ENCODE results near the gene CCDC192. TPM values are rescaled to one million over a fixed set of nuclear protein-coding genes. Genes with fewer than 3 reads are reported as not detected.

CCDC192 gene
- total RNA-seq, 4 donors from 2014 or later = 0.70 to 3.1 (median 2.0) TPM; not detected in 1

DNA sequence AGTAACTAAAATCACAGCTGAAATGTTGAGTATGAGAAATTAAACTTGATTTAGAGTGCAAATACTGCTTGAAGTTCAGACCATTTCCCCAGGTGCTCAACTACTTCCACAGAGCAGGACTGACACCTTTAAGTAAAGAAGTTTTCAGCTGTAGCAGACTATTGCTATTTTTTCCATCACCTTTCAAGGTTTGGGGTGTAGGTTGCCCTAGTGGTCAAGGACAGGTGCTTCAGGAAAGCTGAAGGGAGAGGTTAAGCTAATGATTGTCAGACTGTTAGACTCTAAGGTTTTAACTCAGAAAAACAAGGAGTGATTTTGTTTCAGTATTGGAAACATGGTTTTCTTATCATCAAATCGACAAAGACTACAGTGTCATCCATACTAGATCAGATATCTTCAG, 162.1 kb downstream of the CCDC192 start:
- H3K4me1 ChIP-seq = peaks cover 9% of the 10 kb centered on the region
- no peak for TF ChIP-seq POLR2A (IDR thresholded peaks at IDR 0.05)
- no peak for TF ChIP-seq EP300 (IDR thresholded peaks at IDR 0.05)
- TF ChIP-seq, protein P1, sequence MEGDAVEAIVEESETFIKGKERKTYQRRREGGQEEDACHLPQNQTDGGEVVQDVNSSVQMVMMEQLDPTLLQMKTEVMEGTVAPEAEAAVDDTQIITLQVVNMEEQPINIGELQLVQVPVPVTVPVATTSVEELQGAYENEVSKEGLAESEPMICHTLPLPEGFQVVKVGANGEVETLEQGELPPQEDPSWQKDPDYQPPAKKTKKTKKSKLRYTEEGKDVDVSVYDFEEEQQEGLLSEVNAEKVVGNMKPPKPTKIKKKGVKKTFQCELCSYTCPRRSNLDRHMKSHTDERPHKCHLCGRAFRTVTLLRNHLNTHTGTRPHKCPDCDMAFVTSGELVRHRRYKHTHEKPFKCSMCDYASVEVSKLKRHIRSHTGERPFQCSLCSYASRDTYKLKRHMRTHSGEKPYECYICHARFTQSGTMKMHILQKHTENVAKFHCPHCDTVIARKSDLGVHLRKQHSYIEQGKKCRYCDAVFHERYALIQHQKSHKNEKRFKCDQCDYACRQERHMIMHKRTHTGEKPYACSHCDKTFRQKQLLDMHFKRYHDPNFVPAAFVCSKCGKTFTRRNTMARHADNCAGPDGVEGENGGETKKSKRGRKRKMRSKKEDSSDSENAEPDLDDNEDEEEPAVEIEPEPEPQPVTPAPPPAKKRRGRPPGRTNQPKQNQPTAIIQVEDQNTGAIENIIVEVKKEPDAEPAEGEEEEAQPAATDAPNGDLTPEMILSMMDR (IDR thresholded peaks at IDR 0.05) = no peak
- no peak for TF ChIP-seq POLR2AphosphoS5 (IDR thresholded peaks at IDR 0.05)
- no peaks in the 10 kb centered on the region for H3K27me3 ChIP-seq
- 74% methylated on average over 1 of the region's 1 CpG for WGBS
- no peaks in the 10 kb centered on the region for H3K36me3 ChIP-seq
- no peak overlapping the region for H3K4me3 ChIP-seq
- H3K27ac ChIP-seq = no peak overlapping the region
- no peaks in the 10 kb centered on the region for H3K9me3 ChIP-seq
- DNase-seq (ENCODE audit: low spot score in 2 of 2) = no peak

DNA sequence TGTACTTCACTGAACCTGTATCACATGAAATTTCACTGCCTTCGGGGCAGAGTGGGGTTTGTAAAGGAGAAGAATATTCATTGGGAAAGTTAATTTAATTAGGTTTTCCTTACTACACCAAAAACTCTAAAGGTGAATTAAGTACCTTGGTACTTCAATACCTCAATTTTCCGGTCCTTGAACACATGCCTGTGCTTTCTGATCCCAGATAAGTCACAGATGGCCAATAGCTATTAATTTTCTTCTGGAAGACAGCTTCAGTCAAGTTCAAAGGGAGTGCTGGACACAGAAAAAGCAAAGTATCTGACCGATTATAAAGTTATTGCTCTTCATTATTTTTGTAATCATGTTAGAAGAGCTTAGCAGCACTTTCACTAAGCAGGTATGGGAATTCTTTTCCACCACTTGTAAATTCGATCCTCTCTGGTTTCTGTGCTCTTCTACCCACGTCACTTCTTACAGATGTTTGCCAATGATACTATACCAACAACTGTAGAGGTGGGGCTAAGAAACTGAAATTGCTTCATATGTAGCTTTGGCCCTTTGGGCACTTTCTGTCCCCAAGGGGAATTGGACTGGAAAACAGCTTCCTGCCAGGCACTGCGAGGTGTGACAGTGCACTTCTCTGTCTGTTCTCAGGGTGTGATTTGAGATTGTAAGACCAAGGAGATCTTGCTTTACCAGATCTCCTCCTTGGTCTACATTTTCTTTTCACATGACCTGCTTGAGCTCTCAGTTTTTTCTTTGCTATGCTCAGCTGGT, 164.0 kb downstream of the CCDC192 start:
- no peaks in the 10 kb centered on the region for H3K27me3 ChIP-seq
- TF ChIP-seq EP300 (IDR thresholded peaks at IDR 0.05) (no peak), POLR2A (IDR thresholded peaks at IDR 0.05) (no peak), POLR2AphosphoS5 (IDR thresholded peaks at IDR 0.05) (no peak)
- TF ChIP-seq, protein P1 (IDR thresholded peaks at IDR 0.05) = no peak
- 41% methylated on average over 6 of the region's 6 CpGs for WGBS
- H3K4me1 ChIP-seq = peaks cover 29% of the 10 kb centered on the region
- H3K27ac ChIP-seq = peak overlapping the region; percentile 15
- no peaks in the 10 kb centered on the region for H3K36me3 ChIP-seq
- H3K9me3 ChIP-seq = no peaks in the 10 kb centered on the region
- no peak overlapping the region for H3K4me3 ChIP-seq
- no peak for DNase-seq (ENCODE audit: low spot score in 2 of 2)

DNA sequence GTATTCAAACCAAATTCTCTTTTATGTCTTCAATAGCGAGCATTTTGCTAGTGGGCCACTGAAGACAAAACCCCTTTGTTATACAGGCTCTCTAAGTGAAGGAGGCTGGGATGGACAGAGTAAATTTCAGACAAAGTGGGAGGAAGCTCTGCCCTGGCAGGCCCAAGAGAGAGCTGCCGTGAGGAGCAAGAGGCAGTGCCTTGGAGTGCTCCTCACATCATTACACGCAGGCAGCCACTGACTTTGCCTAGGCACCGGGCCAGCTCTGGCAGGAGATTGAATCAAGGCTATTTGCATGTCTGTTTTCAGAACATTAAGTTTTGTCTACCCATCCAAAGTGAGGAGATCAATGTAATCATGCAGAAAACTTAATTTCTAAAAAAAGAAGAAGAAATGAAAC, 167.7 kb downstream of the CCDC192 start:
- DNase-seq (ENCODE audit: low spot score in 2 of 2) = peak; percentile 86
- WGBS = 23% methylated on average over 4 of the region's 4 CpGs
- H3K27ac ChIP-seq = peak overlapping the region; percentile 78

DNA sequence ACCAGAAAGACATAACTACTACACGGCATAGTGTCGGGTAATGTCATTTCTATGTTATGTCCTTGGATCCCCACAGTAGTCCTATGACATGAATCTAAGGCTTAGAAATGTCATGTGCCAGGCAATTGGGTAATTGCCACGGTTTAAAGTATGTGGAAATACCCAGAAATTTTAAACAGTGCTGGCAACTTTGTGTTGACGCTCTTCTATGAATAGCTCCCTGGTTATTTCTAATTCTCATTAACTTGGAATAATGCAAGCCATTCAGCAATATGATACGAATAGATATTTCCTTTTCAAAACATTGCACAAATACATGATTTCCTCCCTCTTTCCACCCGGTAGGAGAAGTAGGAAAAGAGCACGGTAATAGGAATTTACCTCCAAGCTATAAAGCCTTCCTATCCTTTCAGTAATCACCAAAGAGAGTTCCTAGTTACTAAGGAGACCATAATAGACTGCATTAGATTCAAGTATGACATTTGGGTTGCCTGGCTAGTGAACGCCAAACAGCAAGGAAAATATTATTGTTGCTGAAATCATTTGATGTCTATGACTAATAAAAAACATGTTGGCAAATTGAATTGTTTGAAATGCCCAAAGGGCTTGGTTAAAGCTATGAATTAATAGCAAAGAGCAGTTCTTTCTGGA, 168.4 kb downstream of the CCDC192 start:
- Histone ChIP-seq H3K36me3 (no peaks in the 10 kb centered on the region), H3K9me3 (no peaks in the 10 kb centered on the region), H3K4me1 (peaks cover 37% of the 10 kb centered on the region), H3K4me3 (peak overlapping the region; percentile 1), H3K27me3 (no peaks in the 10 kb centered on the region), H3K27ac (peak overlapping the region; percentile 78)
- no peak for DNase-seq (ENCODE audit: low spot score in 2 of 2)
- WGBS = 22% methylated on average over 8 of the region's 8 CpGs
- TF ChIP-seq EP300 (IDR thresholded peaks at IDR 0.05) (no peak), POLR2A (IDR thresholded peaks at IDR 0.05) (no peak), POLR2AphosphoS5 (IDR thresholded peaks at IDR 0.05) (no peak)
- TF ChIP-seq, protein P1 (IDR thresholded peaks at IDR 0.05) = no peak

More for the DNA sequence above, 167.7 kb downstream of the CCDC192 start:
- Histone ChIP-seq H3K4me3 (peak overlapping the region; percentile 1), H3K27me3 (no peaks in the 10 kb centered on the region), H3K36me3 (no peaks in the 10 kb centered on the region), H3K4me1 (peaks cover 37% of the 10 kb centered on the region), H3K9me3 (no peaks in the 10 kb centered on the region)
- TF ChIP-seq, protein P1 (IDR thresholded peaks at IDR 0.05) = no peak
- no peak for TF ChIP-seq EP300 (IDR thresholded peaks at IDR 0.05)
- TF ChIP-seq POLR2AphosphoS5 (IDR thresholded peaks at IDR 0.05) = no peak
- TF ChIP-seq POLR2A (IDR thresholded peaks at IDR 0.05) = no peak

DNA sequence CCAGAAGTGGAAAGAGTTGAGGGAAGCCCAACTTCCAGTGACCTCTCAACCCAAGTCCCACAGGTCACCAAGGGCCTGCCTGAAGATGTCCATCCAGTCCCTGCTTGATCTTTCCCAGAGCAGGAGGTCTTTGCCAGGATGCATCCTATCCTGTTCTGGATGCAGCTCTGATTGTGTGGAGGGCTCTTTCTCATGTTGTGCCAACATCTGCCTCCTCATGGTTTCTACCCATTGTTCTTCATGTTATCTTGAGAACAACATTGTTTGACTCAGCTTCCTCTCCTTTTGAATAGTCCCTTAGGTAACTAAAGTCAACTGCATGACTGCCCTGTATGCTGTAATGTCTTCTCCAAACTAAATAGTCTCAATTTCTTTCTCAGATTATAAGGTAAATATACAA, 169.3 kb downstream of the CCDC192 start:
- H3K36me3 ChIP-seq = no peaks in the 10 kb centered on the region
- H3K27me3 ChIP-seq = no peaks in the 10 kb centered on the region
- no peak overlapping the region for H3K4me3 ChIP-seq
- no peak for DNase-seq (ENCODE audit: low spot score in 2 of 2)
- peaks cover 33% of the 10 kb centered on the region for H3K4me1 ChIP-seq
- H3K9me3 ChIP-seq = no peaks in the 10 kb centered on the region
- TF ChIP-seq EP300 (IDR thresholded peaks at IDR 0.05) (no peak), POLR2A (IDR thresholded peaks at IDR 0.05) (no peak), POLR2AphosphoS5 (IDR thresholded peaks at IDR 0.05) (no peak)
- TF ChIP-seq, protein P1 (IDR thresholded peaks at IDR 0.05) = no peak
- H3K27ac ChIP-seq = peak overlapping the region; percentile 78

All from suprapubic skin (tissue), 4 donors.